DOHH2 (cell line): ENCODE results near the gene ESRRB.

Source experiments
- EZH2phosphoT487 ChIP-seq: fragments of 200-600 bp; sonication (generic); IDR thresholded peaks from 2 replicates; pipeline ENCODE4 v1.6.1; 2017; ENCODE audit warnings: borderline replicate concordance, mild to moderate bottlenecking, antibody characterized with exemption, low read length, moderate library complexity, mixed read lengths
- TF ChIP-seq, protein P1 (sequence below): fragments of 200-600 bp; sonication (generic); IDR thresholded peaks from one replicate; pipeline ENCODE4 v1.5.1; 2014; ENCODE audit warnings: antibody characterized with exemption, mild to moderate bottlenecking, low read depth, low read length; ENCODE audit not compliant: poor library complexity, severe bottlenecking

- TF ChIP-seq, protein P1, sequence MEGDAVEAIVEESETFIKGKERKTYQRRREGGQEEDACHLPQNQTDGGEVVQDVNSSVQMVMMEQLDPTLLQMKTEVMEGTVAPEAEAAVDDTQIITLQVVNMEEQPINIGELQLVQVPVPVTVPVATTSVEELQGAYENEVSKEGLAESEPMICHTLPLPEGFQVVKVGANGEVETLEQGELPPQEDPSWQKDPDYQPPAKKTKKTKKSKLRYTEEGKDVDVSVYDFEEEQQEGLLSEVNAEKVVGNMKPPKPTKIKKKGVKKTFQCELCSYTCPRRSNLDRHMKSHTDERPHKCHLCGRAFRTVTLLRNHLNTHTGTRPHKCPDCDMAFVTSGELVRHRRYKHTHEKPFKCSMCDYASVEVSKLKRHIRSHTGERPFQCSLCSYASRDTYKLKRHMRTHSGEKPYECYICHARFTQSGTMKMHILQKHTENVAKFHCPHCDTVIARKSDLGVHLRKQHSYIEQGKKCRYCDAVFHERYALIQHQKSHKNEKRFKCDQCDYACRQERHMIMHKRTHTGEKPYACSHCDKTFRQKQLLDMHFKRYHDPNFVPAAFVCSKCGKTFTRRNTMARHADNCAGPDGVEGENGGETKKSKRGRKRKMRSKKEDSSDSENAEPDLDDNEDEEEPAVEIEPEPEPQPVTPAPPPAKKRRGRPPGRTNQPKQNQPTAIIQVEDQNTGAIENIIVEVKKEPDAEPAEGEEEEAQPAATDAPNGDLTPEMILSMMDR, result no peak
- no peak for TF ChIP-seq EZH2phosphoT487
Measured at GRCh38 chr14:76465664-76466063, 89.7 kb downstream of the ESRRB start.
